ENCODE measurements around the gene LAMP2.

Gene LAMP2

GRCh38 chrX:120453985-120454384 is 15.1 kb downstream of the LAMP2 start:
- DNase-seq: no peak

DNA sequence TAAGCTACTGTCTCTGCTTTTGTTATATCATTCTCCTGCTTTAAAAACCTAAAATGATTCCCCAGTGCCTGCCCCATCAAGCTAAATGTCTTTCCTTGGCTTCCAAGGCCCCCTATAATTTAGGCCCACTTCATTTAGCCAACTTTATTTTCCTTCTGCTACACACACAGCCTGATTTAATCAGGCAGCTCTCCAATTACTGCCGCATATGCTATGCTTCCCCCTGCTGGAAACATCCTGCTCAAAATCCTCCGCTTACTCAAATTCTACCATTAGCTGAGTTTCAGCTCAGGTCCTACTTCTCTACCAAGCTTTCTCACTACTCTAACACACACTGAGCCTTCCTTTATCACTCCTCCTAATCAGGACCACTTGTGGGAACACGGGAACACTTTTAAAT is 17.0 kb downstream of the LAMP2 start:
- no peak for DNase-seq

- no peak for DNase-seq
Observed at GRCh38 chrX:120450163-120450562, 18.9 kb downstream of the LAMP2 start.

DNA sequence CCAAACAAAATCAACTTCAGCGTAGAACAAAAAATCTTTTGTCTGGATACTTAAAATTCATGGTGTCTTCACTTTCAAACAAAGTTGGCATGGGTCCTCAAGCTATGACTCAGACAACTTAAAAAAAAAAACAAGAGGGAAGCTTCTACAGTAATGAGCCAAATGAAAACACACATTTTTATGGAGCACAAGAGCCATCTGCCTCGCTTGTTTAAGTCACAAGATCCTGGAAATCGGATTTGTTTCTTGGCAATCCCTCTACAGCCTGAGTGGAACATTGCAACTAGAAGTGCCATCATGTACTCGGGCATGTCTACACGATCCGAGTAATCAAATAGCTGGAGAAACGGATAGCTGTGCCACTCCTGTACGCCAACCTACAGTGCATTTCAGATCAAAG is 22.6 kb downstream of the LAMP2 start:
- DNase-seq: no peak

GRCh38 chrX:120439921-120440320 is 29.2 kb downstream of the LAMP2 start:
- DNase-seq: no peak

DNA sequence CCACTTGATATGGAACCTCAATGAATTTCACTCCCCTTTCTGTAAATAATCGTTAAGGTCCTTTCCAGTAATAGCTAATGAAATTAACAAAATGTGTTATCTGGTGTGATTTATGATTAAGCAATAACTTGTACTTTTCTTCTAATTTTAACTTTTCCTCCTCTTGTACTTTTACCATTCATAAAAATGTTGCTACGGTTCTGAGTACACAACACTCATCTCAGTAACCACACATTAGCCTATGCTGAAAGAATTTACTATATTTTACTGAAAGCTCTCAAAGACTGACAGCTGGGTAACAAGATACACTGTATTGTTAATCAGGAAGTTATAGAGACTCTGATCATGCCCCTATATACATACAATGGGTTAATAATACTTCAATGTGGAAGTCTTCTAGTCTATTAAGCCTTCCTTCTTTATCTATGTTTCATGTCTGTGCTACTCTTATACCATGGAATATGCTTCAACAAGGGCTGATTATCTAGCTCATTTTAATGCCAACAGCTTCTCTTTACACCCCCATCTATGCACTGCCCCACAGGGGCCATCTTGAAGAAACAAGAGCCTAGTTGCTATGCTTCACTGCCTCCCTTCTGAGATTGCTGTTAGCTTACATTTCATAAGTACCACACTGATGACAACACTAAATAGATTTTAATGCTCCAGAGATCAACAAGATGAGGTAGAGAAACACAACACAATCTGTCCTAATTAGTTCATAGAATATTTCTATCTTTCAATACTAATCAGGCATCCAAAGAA is 39.1 kb downstream of the LAMP2 start:
- no peak for DNase-seq

- no peak for DNase-seq
Observed at GRCh38 chrX:120428309-120428708, 40.8 kb downstream of the LAMP2 start.

- no peak for DNase-seq
Observed at GRCh38 chrX:120426599-120426998, 42.5 kb downstream of the LAMP2 start.

GRCh38 chrX:120419463-120419862 is 49.6 kb downstream of the LAMP2 start:
- DNase-seq: peak; percentile 2

DNA sequence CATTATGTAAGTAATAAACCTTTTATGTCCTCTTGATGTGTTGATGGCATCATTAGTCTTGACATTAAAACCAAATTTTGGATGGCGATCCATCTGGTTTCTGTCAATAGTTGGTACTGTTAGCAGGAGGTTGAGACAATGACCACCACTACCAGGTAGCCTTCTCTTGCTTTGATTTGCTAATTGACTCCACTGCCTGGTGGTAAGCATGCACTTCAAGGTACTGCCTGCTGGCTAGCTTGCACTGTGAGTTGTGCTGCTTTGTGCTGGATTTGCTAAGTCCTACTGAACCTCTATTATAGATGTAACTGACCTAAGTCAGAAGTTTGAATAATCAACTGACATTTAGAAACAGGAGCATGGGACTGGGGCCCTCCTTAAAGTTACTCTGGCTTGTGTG is 60.9 kb downstream of the LAMP2 start:
- DNase-seq: no peak

DNA sequence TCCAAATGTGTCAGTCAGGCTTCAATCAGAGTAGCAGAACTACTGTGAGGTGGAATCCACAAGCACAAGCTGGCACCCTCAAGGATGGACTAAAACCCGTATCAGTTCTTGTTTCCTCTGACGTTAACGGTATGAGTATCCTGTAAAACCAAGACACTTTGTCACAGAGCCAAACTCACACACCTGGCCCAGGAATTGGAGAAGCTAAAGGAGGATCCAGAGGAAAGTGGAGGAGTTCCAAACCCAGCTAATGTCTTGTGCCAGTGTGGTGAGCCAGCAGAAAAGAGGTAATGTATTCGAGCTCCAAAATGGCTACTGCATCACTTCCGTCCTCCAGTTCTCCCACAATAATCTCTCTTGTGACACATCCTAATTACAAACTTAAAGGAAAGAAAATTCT is 62.5 kb downstream of the LAMP2 start:
- DNase-seq: no peak

GRCh38 chrX:120402369-120402768 is 66.7 kb downstream of the LAMP2 start:
- no peak for DNase-seq

GRCh38 chrX:120401301-120401700 is 67.8 kb downstream of the LAMP2 start:
- DNase-seq: no peak

DNA sequence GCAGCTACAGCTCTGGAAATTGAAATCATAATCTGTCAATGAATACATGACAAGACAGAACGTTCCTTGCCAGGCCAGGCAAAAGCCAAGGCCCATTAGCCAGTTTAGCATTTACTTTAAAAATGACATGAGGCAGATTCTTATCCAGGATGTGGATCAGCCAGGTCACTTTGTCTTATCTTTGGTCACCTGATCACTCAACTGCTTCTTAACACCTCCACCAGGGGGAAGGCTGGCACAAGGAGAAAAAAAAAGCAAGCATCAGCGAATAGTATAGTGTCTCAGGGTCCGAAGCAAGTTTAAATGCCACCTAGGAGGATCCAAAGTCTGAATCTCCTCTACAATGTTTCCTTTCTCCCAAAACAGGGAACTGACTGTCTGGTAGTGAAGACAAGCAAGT is 88.4 kb downstream of the LAMP2 start:
- DNase-seq: peak; percentile 24

DNA sequence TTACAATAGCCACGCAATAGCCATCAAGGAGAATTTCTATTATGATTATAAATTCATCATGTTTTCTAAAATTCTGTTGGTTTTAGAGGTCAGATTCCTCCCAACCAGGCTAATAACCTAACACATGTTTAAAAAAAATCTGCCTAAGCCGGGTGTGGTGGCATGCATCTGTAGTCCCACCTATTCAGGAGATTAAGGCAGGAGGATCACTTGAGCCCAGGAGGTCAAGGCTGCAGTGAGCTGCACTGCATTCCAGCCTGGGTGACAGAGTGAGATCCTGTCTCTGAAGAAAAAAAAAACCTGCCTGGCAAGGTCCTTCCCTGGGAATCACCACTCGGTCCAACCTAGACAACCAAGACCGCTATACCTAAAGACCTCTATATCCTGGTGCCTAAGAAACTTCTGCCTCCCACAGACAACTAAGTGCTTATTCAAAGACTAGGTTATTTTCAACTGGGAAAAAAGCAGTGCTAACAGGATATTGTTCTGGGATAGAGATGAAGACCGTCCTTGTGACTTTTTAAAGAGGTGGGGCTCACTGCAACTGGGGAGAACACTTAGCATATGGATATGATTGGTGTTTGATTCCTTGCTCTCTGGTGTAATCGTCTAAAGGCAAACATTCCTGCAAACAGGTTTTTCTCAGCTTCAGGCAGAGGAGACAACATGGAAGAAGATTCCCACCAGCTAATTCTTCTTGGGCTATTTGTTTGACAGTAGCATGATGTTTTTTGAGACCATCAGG is 89.0 kb downstream of the LAMP2 start:
- no peak for DNase-seq

- no peak for DNase-seq
Observed at GRCh38 chrX:120378570-120378969, 90.5 kb downstream of the LAMP2 start.
